ENCODE measurements around the gene KRT8.

KRT8 gene

DNA sequence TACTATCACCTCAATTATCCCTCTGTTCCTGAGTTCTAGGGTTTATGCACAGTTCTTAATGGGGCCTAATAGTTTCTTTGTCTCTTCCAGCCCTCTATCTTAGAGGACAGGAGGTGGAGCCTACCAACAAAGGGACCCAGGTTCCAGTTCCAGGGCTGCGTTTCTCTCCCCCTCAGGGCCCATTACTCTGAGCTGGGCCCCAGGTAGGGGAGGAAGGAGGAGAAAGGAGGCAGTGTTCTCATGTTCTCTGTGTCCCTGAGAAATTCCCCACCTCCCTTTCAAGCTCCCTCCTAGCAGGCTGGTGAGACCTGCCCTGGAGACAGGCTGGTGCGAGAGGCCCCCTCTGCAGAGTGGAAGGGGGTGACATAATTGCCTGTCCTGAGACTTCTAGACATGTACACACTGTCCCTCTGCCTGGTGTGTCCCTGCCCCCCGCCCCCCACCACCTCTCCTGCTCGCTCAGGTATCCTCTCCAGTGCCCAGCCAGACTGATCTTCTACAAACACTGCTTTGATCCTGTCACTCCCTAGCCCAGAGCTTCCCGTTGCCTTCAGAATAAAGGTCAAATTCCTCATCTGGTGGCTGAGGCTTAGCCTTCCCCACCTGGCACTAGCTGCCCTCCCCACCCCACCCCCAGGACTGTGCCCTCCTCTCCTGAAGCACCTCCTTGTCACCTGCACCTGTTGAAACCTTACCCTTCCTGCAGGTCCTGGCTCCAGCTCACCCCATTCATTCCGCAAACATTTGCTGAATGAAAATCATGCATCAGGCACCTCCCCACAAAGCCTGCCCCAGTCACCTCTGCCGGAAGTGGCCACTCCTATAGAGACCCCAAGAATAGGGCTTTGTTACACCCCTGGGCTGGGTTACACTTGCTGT is 21.1 kb upstream of the KRT8 start:
- no peak for DNase-seq

DNA sequence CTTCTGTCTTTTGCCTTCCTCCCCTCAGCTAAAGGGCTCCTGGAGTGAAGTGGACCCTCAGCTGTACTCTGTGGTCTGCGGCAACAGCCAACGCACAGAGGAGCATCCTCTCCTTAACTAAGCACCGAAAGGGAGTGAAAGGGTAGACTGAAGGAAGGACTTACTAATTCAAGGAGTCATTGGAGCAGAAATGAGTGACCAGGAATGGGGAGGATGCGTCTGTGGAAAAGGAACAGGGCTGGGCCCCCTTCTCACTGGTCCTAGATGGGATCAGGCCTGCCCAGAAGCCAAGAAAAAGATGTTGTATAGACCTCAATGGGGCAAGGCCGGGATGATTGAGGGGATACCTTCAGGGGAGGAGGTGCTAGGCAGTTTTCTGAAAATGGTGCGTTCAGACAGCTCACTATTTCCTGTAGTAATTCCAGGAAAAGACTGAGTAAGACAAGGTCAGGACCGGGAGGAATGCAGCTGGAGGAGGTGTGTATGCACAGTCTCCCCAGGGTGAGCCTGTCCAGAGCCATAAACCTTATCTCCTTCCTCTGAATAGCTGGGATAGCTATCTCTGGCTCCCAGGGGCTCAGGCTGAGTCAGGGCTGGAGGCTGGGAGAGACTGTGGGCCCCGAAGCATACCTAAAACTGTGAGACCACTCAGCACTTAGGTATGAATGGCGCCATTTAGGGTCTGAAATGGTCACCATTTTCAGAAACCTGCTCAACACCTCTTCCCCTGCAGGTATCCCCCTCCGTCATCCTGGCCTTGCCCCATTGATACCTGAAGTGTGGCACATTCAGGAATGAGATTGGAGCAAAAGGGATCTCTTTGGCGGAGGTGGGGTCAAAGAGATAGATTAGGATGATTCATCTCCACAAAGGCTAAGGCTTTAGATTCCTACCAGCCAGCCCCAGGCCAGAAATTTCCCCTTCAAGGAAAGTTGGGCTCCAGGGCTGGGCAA is 20.2 kb upstream of the KRT8 start:
- DNase-seq: no peak

DNA sequence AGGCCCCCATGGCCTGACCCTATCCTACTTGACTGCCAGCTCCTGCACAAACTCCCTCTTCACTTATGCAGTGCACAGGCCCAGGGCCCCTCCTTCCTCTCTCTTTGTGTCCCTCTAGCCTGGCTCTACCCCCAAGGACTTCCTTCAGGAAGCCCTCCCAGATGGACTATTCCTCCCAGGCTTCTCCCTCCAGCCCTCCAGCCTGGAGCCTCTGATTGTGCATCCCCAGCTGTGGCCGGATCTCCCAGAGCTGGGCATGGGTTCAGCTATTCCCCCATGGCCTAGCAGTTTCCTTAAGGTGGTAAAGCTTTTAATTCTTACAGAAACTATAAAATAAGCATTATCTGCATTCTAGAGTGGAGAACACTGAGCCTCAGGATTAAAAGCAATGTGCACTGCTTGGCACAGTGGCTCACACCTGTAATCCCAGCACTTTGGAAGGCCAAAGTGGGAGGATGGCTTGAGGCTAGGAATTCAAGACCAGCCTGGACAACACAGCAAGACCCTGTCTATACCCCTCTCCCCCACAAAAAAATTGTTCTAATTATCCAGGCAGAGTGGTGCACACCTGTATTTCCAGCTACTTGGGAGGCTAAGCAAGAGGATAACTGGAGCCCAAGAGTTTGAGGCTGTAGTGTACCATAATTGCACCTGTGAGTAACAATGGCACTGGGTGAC is 16.8 kb upstream of the KRT8 start:
- no peak for DNase-seq

DNA sequence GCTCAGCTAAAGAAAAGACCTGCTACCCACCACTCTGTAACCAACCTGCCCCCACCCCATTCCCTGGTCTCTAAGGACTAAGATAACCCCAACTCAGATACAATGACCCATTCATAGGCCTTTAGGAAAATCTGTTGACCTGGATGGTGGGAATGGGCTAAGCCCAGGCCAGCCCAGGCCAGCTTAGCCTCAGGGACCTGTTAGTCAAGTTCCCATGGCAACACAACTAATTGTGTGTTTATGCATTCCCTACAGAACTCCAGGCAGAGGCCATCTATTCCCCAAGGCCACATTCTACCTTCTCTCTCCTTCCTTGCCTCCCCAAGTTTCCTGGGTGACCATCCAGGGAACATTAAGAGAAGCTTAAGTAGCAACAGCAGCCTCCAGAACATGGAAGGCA is 16.1 kb upstream of the KRT8 start:
- no peak for DNase-seq

DNA sequence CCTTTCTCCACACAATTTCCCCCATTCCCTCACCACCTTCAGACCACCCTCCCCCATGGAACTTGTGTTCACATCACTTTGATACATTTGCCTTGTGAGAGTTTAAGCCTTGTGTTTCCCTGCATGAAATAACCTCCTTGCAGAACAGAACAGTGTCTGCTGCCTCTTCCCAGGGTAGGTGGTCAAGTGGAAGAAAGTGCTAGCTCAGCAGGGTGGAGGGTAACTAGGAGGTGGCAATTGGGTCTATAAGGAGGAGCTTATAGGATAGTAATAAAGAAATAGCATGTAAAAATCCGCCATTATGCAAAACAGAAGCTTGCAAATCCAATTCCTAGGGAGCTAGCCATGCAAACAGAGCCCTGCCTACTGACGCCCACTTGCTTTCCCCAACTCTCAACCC is 13.9 kb upstream of the KRT8 start:
- no peak for DNase-seq

DNA sequence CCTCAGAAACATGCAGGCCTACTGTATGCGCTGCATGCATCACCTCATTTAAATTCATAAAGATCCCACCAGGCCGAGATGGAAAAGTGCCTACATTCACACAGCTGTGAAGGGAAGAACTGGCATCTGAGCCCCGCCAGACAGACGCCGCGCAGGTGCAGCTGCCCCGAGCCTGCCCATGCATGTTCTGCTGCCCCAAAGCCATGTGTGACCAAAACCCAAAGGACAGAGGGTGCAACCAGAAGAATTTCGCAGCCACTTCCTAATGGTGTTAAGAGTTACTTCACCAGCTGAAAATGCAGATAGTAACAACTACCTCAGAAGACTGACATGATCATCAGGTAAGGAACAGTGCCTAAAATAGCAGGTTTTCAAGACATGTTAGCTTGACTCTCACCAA is 13.5 kb upstream of the KRT8 start:
- no peak for DNase-seq

DNA sequence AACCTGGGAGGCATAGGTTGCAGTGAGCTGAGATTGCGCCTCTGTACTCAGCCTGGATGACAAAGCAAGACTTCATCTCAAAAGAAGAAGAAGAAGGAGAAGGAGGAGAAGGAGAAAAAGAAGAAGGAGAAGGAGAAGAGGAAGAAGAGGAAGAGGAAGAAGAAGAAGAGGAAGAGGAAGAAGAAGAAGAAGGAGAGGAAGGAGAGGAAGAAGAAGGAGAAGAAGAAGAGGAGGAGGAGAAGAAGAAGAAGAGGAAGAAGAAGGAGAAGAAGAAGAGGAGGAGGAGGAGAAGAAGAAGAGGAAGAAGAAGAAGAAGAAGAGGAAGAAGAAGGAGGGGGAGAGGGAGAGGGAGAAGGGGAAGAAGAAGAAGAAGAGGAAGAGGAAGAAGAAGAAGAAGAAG is 12.9 kb upstream of the KRT8 start:
- DNase-seq: no peak

DNA sequence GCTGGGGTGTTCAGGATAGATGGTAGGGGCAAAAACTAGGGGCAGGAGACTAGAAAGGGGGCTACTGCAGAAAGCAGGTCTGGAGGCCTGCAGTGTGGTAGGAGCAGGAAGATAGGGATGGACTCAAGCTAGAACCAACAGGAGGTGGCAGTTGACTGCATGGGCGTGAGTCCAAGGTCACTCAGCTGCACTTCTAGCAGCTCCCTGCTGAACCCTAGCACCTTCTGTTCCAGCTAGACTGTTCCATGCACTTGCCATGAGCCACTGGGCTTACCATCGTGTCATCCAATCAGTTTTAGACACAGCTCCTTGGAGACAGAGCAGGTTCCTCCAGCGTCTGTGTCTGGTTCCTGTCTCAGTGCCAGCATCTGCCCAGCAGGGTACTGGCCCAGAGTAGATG is 11.3 kb upstream of the KRT8 start:
- DNase-seq: no peak

DNA sequence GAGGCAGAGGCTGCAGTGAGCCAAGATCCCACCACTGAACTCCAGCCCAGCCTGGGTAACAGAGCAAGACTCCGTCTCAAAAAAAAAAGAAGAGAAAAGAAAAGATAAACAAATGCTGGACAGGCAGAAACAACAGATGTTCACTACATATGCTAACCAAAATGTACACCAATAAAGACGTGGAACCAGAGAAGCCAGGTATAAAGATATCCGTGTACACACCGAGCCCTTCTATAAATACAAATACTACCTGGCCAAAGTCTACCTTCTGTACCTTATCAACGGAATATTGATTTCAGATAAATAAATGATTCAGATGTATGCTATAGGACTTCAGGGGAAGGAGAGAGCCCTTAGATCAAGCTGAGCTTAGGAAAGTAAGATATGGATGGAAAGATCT is 10.8 kb upstream of the KRT8 start:
- DNase-seq: no peak

DNA sequence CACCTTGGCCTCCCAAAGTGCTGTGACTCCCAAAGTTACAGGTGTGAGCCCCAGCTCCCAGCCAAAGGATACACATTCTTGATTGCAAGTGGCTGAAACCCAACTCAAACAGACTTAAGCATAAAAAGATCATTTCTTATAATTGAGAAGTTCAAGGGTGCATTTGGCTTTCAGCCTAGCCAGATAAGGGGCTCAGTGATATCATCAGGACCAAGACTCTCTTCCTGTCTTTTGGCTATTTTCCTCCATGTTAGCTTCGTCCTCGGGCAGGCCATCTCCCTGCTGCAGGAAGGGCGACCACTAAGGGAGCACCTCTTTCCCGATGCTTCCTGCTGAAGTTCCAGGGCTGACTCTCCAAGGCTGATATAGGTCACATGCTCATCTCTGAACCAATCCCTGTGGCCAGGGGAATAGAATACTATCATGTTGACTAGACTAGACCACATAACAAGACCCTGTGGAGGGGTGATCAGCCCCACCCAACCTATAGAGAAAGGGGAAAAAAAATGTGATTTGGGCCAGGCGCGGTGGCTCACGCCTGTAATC is 9.8 kb upstream of the KRT8 start:
- DNase-seq: no peak

DNA sequence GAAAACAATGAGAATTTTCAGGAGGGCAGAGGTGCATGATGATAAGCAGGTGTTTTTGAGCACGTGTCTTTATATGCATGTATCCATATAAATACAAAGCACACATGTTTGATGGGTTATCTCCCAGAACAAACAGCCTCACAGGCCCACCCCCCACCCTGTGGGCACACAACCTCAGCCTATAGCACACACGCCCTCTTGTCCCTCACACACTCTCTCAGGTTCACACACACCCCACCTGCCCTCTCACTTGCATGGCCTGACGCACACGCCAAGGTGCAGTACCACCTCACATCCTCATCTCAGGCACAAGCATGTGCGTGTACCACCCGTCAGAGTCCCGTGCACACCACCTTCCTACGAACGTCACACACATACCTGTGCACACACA is 8.6 kb upstream of the KRT8 start:
- no peak for DNase-seq

DNA sequence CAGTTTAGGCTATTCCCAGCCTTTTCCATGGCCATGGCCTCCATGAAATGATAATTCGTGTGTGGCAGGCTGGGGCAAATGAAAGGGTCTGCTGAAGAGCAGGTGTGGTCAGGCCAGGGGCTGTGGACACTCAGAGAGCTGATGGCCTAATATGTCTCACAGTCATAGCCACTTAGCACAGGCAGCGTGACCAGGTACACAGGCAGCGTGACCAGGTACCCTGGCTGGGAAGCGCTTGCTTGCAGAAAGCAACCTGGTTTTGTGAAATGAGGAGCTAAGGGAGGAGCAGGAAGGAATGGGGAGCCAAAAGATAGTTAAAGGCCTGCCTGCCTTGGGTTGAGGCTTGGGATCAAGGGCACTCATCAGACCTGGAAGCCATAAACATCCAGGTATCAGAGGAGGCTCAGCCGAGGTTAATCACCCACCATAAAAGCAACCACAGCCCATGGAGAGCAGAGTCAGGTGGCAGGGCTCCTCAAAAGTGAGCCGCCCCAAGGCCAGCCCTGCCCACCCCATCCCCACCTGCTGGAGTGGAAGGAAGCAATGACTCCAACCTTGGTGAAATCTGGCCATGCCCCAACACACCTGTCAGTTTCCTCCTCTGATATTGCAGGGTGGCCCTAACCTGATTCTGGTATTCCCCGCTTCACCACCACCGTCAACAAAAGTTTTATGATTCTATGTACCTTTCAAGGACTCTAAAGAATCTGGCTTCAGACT is 8.0 kb upstream of the KRT8 start:
- DNase-seq: no peak

DNA sequence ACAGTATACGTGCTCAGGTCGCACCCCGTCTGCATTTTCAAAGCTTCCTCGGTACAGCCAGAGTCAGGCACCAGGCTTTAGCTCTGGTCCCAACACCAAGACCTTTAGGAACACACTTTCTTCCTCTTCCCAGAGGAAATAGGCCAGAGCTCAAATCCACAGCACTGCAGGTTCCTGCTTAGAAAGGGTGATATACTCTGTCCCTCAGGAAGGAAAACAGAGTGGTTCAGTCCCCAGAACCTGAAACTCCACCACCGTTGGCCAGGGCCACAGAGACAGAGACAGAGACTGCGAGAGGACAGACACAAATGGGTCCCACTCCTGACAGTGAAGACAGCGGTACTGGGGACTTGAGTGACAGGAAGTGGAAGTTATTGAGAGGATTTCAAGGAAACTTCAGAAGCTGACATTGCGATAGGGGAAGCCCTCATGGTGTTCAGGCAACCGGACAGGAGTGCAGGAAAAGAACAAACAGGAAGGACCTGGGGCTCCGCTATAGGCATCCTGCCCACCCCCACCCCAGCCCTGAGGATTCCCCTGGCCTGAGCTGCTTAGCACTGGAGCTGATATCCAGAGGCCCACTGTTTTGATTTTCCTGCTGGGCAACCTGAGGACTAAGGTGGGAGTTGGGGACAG is 5.5 kb upstream of the KRT8 start:
- DNase-seq: no peak

DNA sequence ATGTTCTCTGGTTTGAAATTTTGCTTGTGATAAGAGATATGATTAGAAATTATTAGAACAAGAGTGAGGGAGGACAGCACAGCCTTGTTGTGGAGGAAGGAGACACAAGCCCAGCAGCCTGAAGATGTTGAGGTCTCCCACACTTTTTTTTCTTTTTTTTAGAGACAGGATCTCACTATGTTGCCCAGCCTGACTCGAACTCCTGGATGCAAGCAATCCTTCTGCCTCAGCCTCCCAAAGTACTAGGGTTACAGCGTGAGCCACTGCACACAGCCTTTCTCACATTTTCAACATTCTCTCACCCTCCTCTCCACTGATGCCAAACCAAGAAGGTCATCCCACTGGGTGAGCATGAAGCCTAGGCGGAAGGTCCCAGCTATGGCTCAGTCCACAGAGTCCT is 4.9 kb upstream of the KRT8 start:
- DNase-seq: no peak

DNA sequence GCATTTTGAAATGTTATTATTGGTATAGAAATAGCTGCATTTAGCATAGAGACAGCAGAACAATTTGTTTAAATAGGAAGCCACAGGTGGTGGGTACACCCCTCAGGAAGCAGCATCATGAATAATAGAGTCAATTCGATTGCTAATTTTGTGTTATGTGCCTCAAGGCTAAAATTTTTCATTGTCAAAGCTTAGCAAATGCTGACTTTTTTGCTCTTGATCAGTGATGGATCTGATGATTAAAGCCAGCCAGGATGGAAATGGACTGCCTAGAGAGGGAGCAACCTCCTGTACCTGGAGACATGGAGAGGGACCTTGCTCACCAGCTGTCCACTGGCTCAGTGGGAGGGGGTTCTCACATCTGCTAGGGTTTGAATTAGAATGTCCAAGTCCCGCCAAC is 4.5 kb upstream of the KRT8 start:
- DNase-seq: no peak

DNA sequence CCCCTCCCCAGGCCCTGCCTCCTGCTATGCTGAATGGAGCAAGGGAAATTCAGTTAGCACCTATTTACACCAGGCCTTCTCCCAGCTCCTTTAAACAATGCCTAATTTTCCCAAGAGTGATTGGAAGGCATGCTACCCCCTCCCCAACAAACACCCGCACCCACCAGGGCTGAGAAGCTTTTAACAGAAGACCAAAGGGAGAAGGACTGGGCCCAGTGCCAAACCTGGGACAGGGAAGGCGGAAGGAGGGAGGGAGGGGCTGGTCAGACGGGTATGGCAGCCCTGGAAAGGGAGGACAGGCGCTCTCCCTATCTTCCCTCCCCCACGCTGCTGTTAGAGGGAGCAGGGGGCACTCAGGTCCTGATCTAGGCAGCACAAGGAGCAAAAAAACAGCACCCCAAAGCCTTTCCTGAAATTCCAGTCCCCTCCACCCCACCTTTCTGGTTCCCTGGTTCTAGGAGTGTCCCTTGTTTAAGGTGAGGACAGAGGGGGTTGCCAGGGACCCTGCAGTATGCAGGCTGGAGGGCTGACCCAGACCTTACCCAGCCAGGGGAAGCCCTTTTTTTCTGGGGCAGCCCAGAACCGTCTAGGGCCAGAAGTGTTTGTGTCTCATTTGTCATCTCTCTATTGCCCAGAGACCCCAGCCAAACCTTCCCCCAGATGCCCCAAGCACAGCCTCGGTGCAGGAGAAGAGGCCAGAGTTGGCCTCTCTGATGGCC is 2.4 kb upstream of the KRT8 start:
- DNase-seq: no peak

DNA sequence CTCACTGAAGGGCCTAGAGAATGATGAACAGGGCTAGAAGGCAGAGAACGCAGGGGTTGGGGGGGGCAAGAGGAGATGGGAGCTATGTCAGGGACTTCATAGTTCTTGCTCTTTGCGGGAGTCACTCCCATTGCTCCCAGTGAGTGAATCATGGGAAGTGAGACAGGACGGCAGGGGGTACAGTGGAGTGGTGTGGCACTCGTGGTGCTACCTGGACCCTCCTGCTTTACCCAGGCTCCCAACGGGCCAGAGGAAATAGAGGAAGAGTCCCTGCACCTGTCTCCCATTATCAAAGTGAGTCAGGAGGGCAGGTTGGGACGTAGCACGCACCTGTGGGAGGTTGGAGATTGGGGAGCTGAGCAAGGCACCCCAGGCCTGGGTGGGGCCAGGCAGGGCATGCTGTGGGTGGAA is 1.3 kb upstream of the KRT8 start:
- DNase-seq: no peak

DNA sequence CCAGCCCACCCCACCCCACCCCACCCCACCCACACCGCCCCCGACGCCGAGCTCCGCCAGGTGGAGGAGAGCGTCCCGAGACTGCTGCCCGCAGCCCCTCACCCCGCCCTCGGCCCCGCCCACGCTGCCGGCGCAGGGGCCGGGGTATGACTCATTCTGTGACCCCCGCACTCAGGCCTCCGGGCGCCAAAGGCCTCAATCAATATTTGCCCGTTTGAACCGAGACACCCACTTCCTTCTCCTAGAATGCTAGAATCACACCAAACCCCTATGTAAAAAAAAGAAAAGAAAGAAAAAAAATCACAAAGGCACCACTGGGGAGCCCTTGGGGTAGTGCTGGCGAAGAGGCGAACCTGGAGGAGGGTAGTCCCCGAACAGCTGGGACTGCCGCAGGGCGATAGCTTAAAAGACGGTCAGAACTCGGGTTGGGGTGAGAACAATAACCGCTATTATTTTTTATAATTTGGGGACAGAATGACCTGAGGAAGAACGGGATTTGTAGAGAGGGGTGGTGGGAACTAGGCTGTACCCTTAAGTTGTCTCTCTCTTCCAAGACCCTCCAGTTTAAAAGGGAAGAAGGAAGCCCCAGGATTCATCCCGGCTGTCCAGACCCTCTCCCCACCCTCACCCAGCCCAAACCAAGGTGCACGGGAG is 894 bp downstream of the KRT8 start:
- no peak for DNase-seq

DNA sequence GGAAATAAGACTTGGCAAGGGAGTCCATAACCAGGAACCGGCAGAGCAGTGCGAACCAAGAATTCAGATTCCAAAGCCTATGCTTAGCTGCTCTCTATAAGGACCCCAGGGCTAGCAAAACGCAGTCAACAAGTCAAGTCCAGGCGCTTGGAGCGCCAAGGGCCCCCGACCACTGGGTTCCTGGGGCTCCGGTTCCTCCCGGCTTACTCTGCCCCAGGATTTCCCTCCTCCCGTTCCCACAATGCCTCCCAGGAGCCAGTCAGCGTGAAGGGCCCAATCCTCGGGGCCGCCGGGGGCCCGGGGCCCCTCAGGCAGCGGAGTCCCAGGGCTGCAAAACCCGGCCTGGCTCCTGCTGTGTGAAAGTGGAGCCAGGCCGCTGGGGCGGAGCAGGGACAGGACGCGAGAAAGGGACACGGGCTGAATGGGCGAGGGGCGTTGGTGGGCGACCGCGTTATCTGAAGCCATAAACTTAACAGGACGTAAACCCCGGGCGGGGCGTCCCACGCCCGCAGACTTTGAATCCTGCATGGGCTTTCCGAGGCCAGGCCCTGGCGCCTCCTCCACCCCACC is 1.5 kb downstream of the KRT8 start:
- no peak for DNase-seq
